Muscle layer of colon (tissue), 2 donors: Measurements from ENCODE around the gene HLF.

Experiments
- H3K27ac ChIP-seq: one replicate; pipeline ENCODE4 v1.7.0; 2013; ENCODE audit warnings: low read depth, mild to moderate bottlenecking, low read length, moderate library complexity
- H3K27me3 ChIP-seq, 2 donors: one replicate each; pipeline ENCODE4 v1.7.0; 2013; ENCODE audit warnings: low read length in 2 of 2, mild to moderate bottlenecking in 2 of 2; ENCODE audit not compliant: insufficient read depth in 2 of 2, control insufficient read depth in 1 of 2
- H3K36me3 ChIP-seq: one replicate; pipeline ENCODE4 v1.7.0; 2013; ENCODE audit warnings: mild to moderate bottlenecking, low read length; ENCODE audit not compliant: insufficient read depth
- H3K4me1 ChIP-seq: one replicate; pipeline ENCODE4 v1.7.0; 2013; ENCODE audit warnings: mild to moderate bottlenecking, low read length; ENCODE audit not compliant: insufficient read depth
- H3K4me3 ChIP-seq, 2 donors: one replicate each; pipeline ENCODE4 v1.7.0; 2013; ENCODE audit warnings: low read length in 2 of 2, low read depth in 1 of 2, mild to moderate bottlenecking in 1 of 2, moderate library complexity in 1 of 2
- H3K9ac ChIP-seq: one replicate; pipeline ENCODE4 v1.7.0; 2013; ENCODE audit warnings: low read length
- H3K9me3 ChIP-seq: one replicate; pipeline ENCODE4 v1.7.0; 2013; ENCODE audit warnings: mild to moderate bottlenecking, low read length
- donor health status: abdominal sarcoma.
- donor health status: Adenocarcinoma of cecum.

The HLF gene

DNA sequence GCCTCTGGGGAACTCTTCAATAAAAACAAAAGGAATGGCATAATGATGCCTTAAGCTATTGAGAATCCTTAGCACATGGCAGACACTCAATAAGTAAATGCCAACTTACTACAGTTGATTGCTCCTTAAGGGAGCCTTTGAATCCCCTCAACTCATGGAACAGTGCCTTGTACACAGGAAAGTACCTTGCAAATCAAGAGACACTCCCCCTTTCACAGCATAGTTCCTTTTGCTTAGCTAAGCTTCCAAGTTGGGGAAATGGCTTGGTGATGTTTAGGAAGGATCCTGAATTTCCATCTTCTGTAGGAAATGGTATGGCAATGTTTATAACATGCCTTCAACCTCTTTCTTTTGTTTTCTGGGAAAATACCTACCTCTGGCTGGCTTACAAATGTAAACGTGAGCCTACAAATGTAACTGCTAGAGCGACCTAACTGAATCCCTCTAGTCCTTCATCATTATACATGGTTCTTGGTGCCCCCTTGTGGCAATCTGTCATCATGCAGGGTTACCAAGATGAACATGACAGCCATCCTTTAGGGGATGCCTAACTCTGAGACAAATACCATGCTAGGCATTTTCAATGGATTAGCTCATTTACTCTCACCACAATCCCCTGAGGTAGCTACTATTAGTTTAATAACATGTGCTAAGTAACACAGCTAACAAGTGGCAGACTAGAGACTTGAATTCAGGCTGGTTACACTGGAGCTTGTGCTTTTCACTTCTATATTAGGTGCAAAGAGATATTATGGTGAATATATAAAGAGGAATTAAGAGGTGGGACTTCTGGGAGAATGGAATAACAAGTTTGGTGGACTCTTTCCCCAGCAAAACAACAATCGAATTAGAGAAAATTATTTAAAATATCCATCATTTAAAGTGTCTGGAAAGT, 91.9 kb downstream of the HLF start:
- H3K9me3 ChIP-seq = no peaks in the 10 kb centered on the region
- H3K27me3 ChIP-seq = no peaks in the 10 kb centered on the region

GRCh38 chr17:55360971-55361370, 96.2 kb downstream of the HLF start:
- H3K9me3 ChIP-seq = no peaks in the 10 kb centered on the region
- H3K9ac ChIP-seq = no peak overlapping the region
- H3K27ac ChIP-seq = no peak overlapping the region
- no peaks in the 10 kb centered on the region for H3K4me1 ChIP-seq
- no peaks in the 10 kb centered on the region for H3K36me3 ChIP-seq
- H3K27me3 ChIP-seq = no peaks in the 10 kb centered on the region
- H3K4me3 ChIP-seq = no peak overlapping the region

More for the DNA sequence above, 91.9 kb downstream of the HLF start:
- H3K4me1 ChIP-seq = no peaks in the 10 kb centered on the region
- no peak overlapping the region for H3K9ac ChIP-seq
- no peaks in the 10 kb centered on the region for H3K36me3 ChIP-seq
- no peak overlapping the region for H3K27ac ChIP-seq
- no peak overlapping the region for H3K4me3 ChIP-seq

DNA sequence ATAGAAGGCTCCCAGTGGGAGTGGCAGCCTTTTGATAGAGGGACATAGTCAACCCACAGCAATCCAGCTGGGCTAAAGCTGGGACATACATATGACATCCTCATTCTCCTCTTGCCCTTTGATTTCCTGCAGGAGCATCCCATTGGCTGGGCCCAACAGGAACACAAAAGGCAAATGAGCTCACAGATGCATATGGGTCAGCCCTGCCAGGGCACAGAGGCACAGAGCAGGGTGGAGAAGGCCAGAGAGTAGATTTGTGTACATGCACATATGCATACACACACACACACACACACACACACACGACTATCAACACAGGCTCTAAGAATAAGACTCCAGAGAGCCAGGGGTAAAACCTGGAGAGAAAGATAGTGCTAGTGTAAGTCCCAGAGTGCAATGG, 98.3 kb downstream of the HLF start:
- Histone ChIP-seq H3K27ac (no peak overlapping the region), H3K36me3 (no peaks in the 10 kb centered on the region), H3K9me3 (no peaks in the 10 kb centered on the region), H3K4me1 (no peaks in the 10 kb centered on the region), H3K27me3 (no peaks in the 10 kb centered on the region), H3K4me3 (no peak overlapping the region), H3K9ac (no peak overlapping the region)

GRCh38 chr17:55366020-55366481, 101.3 kb downstream of the HLF start:
- no peak overlapping the region for H3K27ac ChIP-seq

GRCh38 chr17:55368706-55369105, 103.9 kb downstream of the HLF start:
- Histone ChIP-seq H3K9ac (no peak overlapping the region), H3K36me3 (no peaks in the 10 kb centered on the region), H3K4me1 (no peaks in the 10 kb centered on the region), H3K27ac (no peak overlapping the region), H3K27me3 (no peaks in the 10 kb centered on the region), H3K4me3 (no peak overlapping the region), H3K9me3 (no peaks in the 10 kb centered on the region)

More at GRCh38 chr17:55366020-55366481, 101.3 kb downstream of the HLF start:
- Histone ChIP-seq H3K4me1 (no peaks in the 10 kb centered on the region), H3K9ac (no peak overlapping the region), H3K4me3 (no peak overlapping the region), H3K27me3 (no peaks in the 10 kb centered on the region), H3K9me3 (no peaks in the 10 kb centered on the region), H3K36me3 (no peaks in the 10 kb centered on the region)
